ENCODE data around the gene RPS8. TPM values are rescaled to one million over a fixed set of nuclear protein-coding genes. Genes with fewer than 3 reads are reported as not detected.
"Not testable (repeated sequence)": the region's sequence is repeated elsewhere in the genome, so short reads cannot be mapped to it uniquely, and the experiment has no call there.

RPS8 gene
- total RNA-seq, 1 donor from 2014 or later, result 1,179 TPM

DNA sequence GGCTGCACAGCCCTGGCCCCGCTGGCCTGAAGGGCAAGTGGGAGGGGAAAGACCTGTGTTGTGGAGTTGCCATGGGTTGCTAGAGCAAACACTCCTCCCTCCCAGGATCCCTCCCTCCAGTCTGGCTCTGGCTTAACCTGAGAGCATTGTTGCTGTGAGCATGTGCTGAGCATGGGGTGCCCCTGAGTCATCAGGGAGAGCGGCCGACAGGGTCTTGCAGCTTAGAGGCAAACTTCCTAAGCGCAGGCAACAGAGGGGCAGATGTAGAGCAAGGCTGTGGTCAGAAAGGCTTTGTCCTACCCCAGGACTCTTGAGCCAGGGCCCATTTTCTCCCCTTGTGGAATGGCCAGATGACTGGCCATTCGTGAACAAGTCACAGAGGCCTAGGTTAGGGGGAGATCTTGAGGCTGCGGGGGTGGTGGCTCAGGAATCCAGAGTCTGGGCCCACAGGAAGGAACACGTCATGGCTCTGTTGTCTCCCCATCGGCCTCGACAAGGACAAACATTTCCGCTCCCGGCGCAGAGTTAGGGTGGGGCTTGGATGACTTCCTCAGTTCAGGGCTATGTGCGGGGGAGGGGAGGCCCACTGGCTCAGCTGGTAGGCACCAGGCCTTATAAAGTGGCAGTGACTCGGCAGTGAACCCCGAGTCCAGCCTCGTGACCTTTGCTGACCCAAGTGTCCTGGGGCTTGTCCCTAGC is 32.2 kb downstream of the RPS8 start:
- H3K9me3 Mint-ChIP-seq (ENCODE audit: low read depth), result no peaks in the 10 kb centered on the region
- H3K36me3 Mint-ChIP-seq (ENCODE audit: low read depth), result peaks cover 17% of the 10 kb centered on the region
- TF ChIP-seq, protein P1, sequence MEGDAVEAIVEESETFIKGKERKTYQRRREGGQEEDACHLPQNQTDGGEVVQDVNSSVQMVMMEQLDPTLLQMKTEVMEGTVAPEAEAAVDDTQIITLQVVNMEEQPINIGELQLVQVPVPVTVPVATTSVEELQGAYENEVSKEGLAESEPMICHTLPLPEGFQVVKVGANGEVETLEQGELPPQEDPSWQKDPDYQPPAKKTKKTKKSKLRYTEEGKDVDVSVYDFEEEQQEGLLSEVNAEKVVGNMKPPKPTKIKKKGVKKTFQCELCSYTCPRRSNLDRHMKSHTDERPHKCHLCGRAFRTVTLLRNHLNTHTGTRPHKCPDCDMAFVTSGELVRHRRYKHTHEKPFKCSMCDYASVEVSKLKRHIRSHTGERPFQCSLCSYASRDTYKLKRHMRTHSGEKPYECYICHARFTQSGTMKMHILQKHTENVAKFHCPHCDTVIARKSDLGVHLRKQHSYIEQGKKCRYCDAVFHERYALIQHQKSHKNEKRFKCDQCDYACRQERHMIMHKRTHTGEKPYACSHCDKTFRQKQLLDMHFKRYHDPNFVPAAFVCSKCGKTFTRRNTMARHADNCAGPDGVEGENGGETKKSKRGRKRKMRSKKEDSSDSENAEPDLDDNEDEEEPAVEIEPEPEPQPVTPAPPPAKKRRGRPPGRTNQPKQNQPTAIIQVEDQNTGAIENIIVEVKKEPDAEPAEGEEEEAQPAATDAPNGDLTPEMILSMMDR (IDR thresholded peaks at IDR 0.05), result no peak
- peaks cover 79% of the 10 kb centered on the region for H3K4me1 Mint-ChIP-seq (ENCODE audit: low read depth)
- DNase-seq (ENCODE audit: low spot score), result peak; percentile 97
- no peaks in the 10 kb centered on the region for H3K27me3 Mint-ChIP-seq (ENCODE audit: low read depth)
- peak overlapping the region; percentile 100 for H3K27ac Mint-ChIP-seq (ENCODE audit: unreplicated experiment)
- peak overlapping the region; percentile 76 for H3K4me3 Mint-ChIP-seq (ENCODE audit: unreplicated experiment)

DNA sequence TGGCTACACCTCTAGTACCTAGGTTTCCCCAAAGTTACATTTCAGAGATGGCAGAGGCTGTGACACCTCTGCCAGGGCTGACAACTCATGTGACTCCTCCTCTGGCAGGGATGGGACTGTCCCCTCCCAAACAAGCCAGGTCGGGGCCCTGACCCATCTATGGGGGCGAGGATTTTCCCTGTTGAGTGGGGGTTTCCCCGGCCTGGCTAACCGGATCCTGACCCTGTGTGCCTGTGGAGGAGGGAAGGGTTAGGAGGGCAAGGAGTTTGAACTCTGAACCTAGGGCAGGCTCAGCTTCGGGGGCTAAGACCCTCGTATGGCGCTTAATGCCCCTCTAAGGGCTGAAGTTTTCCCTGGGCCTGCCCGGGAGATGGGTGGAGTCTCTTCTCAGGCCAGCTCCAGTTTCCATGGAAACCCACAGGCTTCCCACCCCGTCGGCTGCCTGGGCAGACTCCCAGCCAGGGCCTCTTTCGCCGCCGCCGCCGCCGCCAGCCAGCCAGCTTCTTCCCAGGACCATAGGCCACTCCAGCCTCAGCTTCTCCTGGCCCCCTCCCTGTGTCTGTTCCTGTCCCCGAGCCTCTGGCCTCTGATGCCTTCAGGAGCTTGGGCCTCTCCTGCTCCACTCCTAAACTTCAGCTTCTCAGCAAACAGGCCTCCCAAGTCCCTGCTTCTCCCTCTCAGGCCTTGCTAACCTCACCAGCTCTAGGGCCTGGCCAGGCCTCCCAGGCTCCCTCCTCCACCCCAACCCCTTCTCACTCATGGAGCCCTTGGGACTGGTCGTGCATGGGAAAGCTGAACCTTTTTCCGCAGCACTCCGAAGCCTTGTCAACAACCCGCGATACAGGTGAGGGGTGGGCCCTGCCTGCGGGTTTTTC is 33.0 kb downstream of the RPS8 start, which contains the start of gene BTBD19:
TSS of gene BTBD19 (plus strand) at position 461 of the 875 bp plus-strand sequence. CDS start at position 759, 298 bp downstream.
- peak within 1 kb of the TSS; percentile 76 for H3K4me3 Mint-ChIP-seq (ENCODE audit: unreplicated experiment)
- TF ChIP-seq, protein P1 (IDR thresholded peaks at IDR 0.05), result no peak
- H3K36me3 Mint-ChIP-seq (ENCODE audit: low read depth), result peaks cover 11% of the 10 kb centered on the region
- H3K27ac Mint-ChIP-seq (ENCODE audit: unreplicated experiment), result peak within 1 kb of the TSS; percentile 100
- H3K4me1 Mint-ChIP-seq (ENCODE audit: low read depth), result peaks cover 72% of the 10 kb centered on the region
- peak; percentile 96 for DNase-seq (ENCODE audit: low spot score)
- no peaks in the 10 kb centered on the region for H3K27me3 Mint-ChIP-seq (ENCODE audit: low read depth)
- no peaks in the 10 kb centered on the region for H3K9me3 Mint-ChIP-seq (ENCODE audit: low read depth)

DNA sequence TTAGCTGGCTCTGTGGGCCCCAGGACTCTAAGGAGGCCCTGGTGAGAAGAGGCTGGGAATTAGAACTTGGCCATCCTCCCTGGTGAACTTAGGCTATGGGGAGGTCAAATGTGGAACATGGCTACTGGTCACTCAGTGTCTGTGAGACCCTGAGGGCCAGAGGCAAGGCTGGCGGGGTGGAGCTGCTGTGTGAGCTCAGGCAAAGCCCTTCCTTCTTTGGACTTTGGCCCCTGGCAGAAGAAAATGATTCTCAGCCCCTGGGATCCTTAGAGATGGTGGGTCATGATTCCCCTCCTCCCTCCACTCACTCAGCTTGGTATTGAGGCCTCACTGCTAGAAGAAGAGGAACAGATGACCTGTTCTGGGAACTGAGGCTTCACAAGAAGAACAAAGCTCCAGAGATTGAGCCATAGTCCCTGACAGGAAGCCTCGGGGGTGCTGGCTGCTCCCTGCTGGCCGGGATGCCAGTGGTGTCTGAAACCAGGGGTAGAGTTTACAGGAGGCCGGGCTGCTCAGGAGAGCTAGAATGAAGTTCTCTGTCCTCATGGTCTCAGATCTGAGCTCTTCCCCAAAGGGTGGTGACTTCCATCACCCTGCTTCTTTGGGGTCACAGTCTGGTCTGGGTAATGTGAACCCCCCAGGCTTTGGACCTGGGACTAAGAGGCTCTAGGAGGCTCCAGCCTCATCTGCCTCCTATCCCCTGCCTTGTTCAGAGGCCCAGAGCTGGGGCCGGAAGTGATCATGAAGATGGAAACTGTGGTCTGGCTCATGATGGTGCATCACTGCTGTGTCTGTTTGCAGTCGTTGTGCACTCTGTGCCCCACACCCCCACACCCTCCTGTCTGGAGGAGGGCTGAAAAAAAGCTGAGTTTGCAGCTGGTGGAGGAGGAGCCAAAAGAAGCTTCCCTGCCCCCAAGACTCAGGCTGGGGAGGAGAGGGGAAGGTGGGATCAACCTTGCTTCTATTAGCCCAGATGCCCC is 33.9 kb downstream of the RPS8 start:
- TF ChIP-seq, protein P1 (IDR thresholded peaks at IDR 0.05), result peak; percentile 45
- peak; percentile 64 for DNase-seq (ENCODE audit: low spot score)
- Mint-ChIP-seq H3K27ac (ENCODE audit: unreplicated experiment) (peak overlapping the region; percentile 100), H3K4me1 (ENCODE audit: low read depth) (peaks cover 65% of the 10 kb centered on the region), H3K27me3 (ENCODE audit: low read depth) (no peaks in the 10 kb centered on the region), H3K9me3 (ENCODE audit: low read depth) (no peaks in the 10 kb centered on the region), H3K36me3 (ENCODE audit: low read depth) (peaks cover 10% of the 10 kb centered on the region), H3K4me3 (ENCODE audit: unreplicated experiment) (peak overlapping the region; percentile 76)

DNA sequence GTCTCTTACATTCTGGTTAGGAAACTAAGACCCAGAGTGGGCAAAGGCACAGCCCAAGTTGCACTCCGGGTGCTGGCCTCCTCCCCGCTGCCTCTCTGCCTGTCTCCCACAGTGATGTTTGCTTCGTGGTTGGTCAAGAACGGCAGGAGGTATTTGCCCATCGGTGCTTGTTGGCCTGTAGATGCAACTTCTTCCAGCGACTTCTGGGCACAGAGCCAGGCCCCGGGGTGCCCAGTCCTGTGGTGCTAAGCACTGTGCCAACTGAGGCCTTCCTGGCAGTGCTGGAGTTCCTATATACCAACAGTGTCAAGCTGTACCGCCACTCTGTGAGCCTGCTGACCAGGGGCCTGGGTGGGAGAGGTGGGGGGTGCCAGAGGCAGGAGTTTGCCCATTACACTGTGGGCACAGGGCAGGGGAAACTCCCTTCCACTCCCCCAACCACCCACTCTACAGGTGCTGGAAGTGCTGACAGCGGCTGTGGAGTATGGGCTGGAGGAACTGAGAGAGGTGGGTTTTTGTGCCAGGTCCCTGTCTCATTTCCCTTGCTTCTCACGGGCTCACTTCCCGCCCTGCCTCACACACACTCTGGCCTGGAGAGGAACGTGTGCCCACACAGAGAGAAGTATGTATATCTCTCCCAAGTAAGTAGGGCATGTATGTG is 34.9 kb downstream of the RPS8 start:
- peaks cover 67% of the 10 kb centered on the region for H3K4me1 Mint-ChIP-seq (ENCODE audit: low read depth)

DNA sequence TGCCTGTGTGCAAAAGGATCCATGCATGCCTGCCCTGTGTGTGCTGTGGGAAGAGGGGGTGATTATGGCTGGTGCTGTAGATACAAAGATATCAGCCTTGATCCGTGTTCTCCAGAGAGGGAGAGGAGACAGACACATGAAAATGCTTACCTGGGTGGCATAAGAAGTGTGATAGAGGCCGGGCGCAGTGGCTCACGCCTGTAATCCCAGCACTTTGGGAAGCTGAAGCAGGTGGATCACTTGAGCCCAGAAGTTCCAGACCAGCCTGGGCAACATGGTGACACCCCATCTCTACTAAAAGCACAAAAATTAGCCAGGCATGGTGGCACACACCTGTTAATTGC is 35.4 kb downstream of the RPS8 start:
- peak; percentile 29 for DNase-seq (ENCODE audit: low spot score)
- H3K27me3 Mint-ChIP-seq (ENCODE audit: low read depth); H3K9me3 Mint-ChIP-seq (ENCODE audit: low read depth): not testable (repeated sequence)
- Mint-ChIP-seq H3K27ac (ENCODE audit: unreplicated experiment) (peak overlapping the region; percentile 100), H3K4me1 (ENCODE audit: low read depth) (peaks cover 67% of the 10 kb centered on the region), H3K4me3 (ENCODE audit: unreplicated experiment) (peak overlapping the region; percentile 36), H3K36me3 (ENCODE audit: low read depth) (peaks cover 15% of the 10 kb centered on the region)

More for the DNA sequence above, 34.9 kb downstream of the RPS8 start:
- H3K27me3 Mint-ChIP-seq (ENCODE audit: low read depth), result no peaks in the 10 kb centered on the region
- peak; percentile 95 for DNase-seq (ENCODE audit: low spot score)
- H3K4me3 Mint-ChIP-seq (ENCODE audit: unreplicated experiment), result peak overlapping the region; percentile 76
- TF ChIP-seq, protein P1 (IDR thresholded peaks at IDR 0.05), result no peak
- no peaks in the 10 kb centered on the region for H3K9me3 Mint-ChIP-seq (ENCODE audit: low read depth)
- H3K27ac Mint-ChIP-seq (ENCODE audit: unreplicated experiment), result peak overlapping the region; percentile 100
- peaks cover 13% of the 10 kb centered on the region for H3K36me3 Mint-ChIP-seq (ENCODE audit: low read depth)
